ENCODE measurements around the gene NID1.

- TF ChIP-seq MYBL2 (CRISPR knock-in tag; IDR thresholded peaks at IDR 0.05), result no peak
- TF ChIP-seq JUN (CRISPR knock-in tag; IDR thresholded peaks at IDR 0.05), result no peak
- no peak for TF ChIP-seq CTCF (IDR thresholded peaks at IDR 0.05)
- no peak for TF ChIP-seq IRF2 (CRISPR knock-in tag; IDR thresholded peaks at IDR 0.05; ENCODE audit: borderline replicate concordance, low read depth)
- no peak for TF ChIP-seq USF2 (CRISPR knock-in tag; IDR thresholded peaks at IDR 0.05)
- TF ChIP-seq GABPB1 (CRISPR knock-in tag; IDR thresholded peaks at IDR 0.05), result no peak
- no peak for TF ChIP-seq ARID4B (CRISPR knock-in tag; IDR thresholded peaks at IDR 0.05; ENCODE audit: borderline replicate concordance)
- no peak for TF ChIP-seq MXD4 (CRISPR knock-in tag; IDR thresholded peaks at IDR 0.05; ENCODE audit: borderline replicate concordance)
- no peak for TF ChIP-seq CREB1 (CRISPR knock-in tag; IDR thresholded peaks at IDR 0.05)
- no peak for TF ChIP-seq PREB (CRISPR knock-in tag; IDR thresholded peaks at IDR 0.05; ENCODE audit: borderline replicate concordance)
Measured at GRCh38 chr1:235935235-235936225, 129.4 kb downstream of the NID1 start.
